GM12801 (cell line): ENCODE data around the gene CSNK2A3.

Experiments
- TF ChIP-seq, protein P1 (sequence below): IDR thresholded peaks from one replicate; pipeline ENCODE4 v1.5.1; 2011; ENCODE audit warnings: control low read depth; ENCODE audit not compliant: insufficient read length; ENCODE audit errors: extremely low read depth

Gene CSNK2A3

DNA sequence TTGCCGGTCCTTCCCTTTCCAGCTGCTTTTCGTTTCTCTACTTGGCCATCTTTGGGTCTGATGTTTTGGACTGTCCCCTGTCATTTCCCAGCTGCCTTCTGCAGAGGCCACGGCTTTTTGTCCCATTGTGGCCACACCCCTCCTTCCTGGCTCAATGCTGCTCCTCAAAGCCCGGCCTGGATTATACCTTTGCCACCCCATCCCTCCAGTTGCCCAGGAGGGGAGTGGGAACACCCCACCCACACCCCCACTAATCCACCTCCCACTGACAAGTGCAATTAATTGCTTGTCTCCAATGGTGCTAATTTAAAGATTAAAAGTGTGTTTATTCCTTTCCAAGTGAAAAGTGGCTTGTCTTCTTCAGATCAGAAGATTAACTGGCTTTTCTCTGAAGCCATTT lies 34.2 kb upstream of the CSNK2A3 start:
- TF ChIP-seq, protein P1, sequence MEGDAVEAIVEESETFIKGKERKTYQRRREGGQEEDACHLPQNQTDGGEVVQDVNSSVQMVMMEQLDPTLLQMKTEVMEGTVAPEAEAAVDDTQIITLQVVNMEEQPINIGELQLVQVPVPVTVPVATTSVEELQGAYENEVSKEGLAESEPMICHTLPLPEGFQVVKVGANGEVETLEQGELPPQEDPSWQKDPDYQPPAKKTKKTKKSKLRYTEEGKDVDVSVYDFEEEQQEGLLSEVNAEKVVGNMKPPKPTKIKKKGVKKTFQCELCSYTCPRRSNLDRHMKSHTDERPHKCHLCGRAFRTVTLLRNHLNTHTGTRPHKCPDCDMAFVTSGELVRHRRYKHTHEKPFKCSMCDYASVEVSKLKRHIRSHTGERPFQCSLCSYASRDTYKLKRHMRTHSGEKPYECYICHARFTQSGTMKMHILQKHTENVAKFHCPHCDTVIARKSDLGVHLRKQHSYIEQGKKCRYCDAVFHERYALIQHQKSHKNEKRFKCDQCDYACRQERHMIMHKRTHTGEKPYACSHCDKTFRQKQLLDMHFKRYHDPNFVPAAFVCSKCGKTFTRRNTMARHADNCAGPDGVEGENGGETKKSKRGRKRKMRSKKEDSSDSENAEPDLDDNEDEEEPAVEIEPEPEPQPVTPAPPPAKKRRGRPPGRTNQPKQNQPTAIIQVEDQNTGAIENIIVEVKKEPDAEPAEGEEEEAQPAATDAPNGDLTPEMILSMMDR = no peak

DNA sequence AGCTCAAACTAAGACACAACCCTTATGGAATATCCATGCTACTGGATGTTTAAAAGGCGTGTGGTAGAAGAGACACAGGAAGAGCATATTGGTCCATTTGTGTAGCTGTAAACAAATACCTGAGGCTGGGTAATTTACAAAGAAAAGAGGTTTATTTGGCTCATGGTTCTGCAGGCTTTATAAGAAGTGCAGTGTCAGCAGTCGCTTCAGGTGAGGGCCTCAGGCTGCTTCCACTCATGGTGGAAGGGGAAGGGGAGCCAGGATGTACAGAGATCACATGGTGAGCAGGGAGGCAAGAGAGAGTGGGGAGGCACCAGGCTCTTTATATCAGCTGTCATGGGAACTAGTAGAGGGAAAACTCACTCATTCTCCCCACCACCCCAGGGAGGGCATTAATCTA lies 31.8 kb upstream of the CSNK2A3 start:
- TF ChIP-seq, protein P1 = no peak

DNA sequence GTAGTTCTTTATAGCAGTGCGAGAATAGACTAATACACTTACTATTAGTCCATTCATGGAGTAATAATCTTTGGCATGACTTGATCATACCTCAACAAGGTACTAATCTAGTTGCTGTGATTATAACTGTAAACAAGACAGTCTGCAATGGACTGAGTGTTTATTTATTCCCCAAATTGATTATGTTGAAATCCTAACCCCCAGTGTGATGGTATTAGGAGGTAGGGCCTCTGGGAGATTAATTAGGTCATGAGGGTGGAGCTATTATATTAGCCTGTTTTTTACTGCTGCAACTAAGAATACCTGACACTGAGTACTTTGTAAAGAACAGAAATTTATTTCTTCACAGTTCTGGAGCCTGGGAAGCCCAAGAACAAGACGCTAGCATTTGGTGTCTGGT lies 30.9 kb upstream of the CSNK2A3 start:
- TF ChIP-seq, protein P1 = no peak

DNA sequence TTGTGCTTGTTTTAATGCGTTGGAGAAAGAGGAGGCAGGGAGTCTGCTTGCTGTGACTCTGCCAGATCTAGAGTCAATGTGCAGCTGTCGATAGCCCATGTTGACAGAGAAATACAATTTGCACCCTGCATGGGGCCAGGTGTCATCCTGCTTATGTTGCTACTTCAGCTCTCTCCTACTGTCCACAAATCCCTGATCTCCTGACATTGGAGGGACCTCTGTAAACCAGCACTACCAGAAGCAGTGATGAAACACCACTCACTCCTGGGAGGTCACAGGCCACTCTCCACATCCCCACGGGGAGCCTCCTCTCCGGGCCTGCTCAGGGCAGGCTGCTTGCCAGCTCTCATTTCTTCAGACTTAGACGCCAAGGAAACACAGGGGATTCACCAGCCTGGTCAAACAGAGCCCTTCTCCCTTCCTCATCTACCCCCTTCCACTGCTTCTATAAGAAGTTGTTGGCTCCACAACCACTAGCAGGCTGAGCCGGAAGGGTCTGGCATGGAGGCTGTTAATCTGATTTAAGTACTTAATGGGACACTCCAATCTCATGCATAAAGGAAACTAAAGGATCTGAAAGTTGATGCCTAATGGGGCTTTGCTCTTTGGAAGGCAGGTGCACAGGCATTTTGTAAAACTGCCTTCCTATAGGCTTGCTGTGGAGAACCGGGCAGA lies 29.9 kb upstream of the CSNK2A3 start:
- TF ChIP-seq, protein P1 = no peak

DNA sequence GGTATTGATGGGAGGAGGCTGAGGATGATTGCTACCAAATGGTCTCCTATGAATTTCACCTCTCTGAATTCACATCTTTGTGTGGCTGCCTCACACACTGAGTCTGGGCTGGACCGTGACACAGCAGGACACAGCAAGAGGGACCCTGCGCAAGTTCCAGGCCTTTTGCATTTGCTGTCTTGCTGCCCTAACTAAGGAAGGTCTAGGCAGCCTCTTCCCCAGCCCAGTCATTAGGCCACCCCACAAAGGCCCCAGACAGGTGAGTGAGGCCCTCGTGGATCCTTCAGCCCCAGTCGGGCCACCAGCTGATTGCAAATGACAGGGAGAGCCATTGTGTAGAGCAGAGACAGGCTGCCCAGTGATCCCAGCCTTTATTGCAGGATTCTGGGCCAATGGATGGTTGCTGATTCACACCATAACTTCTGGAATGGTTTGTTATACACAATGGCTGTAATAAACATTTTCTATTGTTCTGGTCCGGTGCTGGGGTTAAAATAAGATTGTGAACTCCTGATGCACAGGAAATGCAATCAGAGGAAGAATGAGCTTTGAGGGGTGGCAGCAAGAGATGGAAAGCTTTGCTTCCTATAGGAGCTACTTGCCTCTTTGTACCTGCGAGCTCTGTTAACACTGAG lies 28.5 kb upstream of the CSNK2A3 start:
- TF ChIP-seq, protein P1 = no peak

DNA sequence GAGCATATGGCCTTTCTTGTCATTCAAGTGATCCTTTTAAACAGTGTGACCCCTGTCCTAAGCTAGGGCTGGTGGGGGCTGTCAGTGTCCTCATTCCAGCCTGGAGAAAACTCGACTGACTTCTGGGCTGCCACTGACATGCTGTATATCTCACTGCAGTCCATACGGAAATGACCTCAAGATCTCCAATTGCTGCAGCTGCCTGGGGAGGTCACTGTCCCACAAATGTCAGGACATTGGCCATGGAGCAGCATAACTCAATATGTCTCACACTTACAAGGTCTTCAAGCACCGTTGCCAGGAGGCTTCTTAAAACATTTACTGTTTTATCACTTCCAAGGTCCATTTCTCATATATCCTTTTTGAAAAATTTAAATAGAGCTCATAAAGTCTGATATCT lies 27.8 kb upstream of the CSNK2A3 start:
- TF ChIP-seq, protein P1 = no peak

DNA sequence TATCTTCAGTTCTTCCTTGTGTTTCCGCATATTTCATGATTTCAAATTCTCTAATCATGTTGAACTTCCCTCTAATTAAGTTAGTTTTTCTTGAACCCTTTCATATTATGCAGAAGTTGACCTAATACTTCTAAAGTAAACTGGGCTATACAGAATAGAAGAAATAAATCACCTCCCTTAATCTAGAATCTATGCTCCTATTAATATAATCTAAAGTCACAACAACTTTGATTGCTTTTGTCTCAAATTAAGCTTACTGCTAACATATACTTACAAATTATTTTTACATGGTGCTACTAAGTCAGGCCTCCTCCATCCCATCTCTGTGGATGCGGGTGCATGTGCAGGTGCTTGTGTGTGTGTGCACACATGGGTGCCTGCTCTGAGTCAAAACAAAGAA lies 27.3 kb upstream of the CSNK2A3 start:
- TF ChIP-seq, protein P1 = no peak
